A673 (cell line): ENCODE measurements around the gene MT1B.

Source experiments
- EZH2 ChIP-seq: fragments of 200-600 bp; sonication (generic); IDR thresholded peaks from 2 replicates; pipeline ENCODE4 v1.6.1; 2017; ENCODE audit warnings: borderline replicate concordance, low read depth, mild to moderate bottlenecking, mixed read lengths, antibody characterized with exemption, low read length; ENCODE audit not compliant: poor library complexity, severe bottlenecking
- TF ChIP-seq, protein P1 (sequence below): fragments of 300-800, 200-600 bp; sonication (generic); conservative IDR thresholded peaks from 2 replicates; pipeline ENCODE4 v1.5.1; 2017; ENCODE audit warnings: low read depth, mild to moderate bottlenecking, antibody characterized with exemption, low read length, moderate library complexity, mixed read lengths

DNA sequence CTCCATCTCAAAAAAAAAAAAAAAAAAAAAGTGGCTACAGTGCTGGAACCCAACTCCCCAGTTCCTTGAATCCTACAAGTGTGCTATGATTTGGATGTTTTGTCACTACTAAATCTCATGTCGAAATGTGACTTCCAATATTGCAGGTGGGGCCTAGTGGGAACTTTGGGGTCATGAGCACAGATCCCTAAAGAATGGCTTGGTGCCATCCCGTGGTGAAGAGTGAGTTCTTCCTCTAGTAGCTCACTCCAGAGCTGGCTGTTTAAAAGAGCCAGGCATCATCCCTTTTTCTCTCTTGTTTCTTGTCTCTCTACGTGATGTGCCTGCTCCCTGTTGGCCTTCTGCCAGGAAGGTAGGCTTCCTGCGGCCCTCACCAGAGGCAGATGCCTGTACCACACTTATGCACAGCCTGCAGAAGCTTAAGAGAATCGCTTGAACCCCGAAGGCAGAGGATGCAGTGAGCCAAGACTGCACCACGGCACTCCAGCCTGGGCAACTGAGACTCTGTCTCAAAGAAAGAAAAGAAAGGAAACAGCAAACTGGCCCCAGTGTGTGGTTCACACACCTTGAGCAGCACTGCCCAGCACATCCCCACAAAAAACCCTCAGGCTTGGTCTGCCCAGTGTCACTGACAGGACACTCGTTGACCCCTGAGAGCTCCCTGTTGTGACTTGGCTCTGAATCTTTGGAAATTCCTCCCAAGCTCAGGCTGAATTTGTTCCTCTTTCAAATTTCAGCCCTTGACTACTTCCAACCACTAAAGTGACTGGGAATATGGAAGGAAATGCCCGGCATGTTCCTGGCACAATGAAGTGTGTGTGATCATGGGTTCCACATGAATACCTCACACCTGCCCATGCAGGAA lies 23.0 kb upstream of the MT1B start:
- TF ChIP-seq, protein P1, sequence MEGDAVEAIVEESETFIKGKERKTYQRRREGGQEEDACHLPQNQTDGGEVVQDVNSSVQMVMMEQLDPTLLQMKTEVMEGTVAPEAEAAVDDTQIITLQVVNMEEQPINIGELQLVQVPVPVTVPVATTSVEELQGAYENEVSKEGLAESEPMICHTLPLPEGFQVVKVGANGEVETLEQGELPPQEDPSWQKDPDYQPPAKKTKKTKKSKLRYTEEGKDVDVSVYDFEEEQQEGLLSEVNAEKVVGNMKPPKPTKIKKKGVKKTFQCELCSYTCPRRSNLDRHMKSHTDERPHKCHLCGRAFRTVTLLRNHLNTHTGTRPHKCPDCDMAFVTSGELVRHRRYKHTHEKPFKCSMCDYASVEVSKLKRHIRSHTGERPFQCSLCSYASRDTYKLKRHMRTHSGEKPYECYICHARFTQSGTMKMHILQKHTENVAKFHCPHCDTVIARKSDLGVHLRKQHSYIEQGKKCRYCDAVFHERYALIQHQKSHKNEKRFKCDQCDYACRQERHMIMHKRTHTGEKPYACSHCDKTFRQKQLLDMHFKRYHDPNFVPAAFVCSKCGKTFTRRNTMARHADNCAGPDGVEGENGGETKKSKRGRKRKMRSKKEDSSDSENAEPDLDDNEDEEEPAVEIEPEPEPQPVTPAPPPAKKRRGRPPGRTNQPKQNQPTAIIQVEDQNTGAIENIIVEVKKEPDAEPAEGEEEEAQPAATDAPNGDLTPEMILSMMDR = no peak
- no peak for TF ChIP-seq EZH2
